ENCODE measurements around the gene BCAS4. TPM values are rescaled to one million over a fixed set of nuclear protein-coding genes. Genes with fewer than 3 reads are reported as not detected.

The BCAS4 gene
- total RNA-seq, 1 donor from 2014 or later: 46.7 TPM

GRCh38 chr20:50886184-50886790 is 91.4 kb downstream of the BCAS4 start:
- ATAC-seq (ENCODE audit: low read depth): peak; percentile 5
- POLR2A ChIA-PET: interaction anchor here (1.2 kb wide), 1 partner anchor 96 kb away, joined by 5 read pairs; no protein-coding TSS in a partner anchor

GRCh38 chr20:50887576-50887975 is 92.7 kb downstream of the BCAS4 start:
- Mint-ChIP-seq H3K27me3 (no peaks in the 10 kb centered on the region), H3K27ac (peak overlapping the region; percentile 19), H3K4me1 (peaks cover 8% of the 10 kb centered on the region), H3K36me3 (ENCODE audit: low read depth) (peaks cover 67% of the 10 kb centered on the region), H3K4me3 (no peak overlapping the region), H3K9me3 (no peaks in the 10 kb centered on the region)
- no peak for ATAC-seq (ENCODE audit: low read depth)
- ChIA-PET POLR2A (interaction anchor here (0.5 to 0.6 kb wide), 2 partner anchors 86 to 93 kb away, joined by 3 to 14 read pairs; no protein-coding TSS in a partner anchor), CTCF (no interaction called here)
- no peak for DNase-seq
- intact Hi-C loops (cut with micrococcal nuclease): no loop called here
- no peak for TF ChIP-seq CTCF (IDR thresholded peaks at IDR 0.05)

More at GRCh38 chr20:50886184-50886790, 91.4 kb downstream of the BCAS4 start:
- intact Hi-C loops (cut with micrococcal nuclease): no loop called here
- TF ChIP-seq CTCF (IDR thresholded peaks at IDR 0.05): no peak
- CTCF ChIA-PET: no interaction called here
- Mint-ChIP-seq H3K36me3 (ENCODE audit: low read depth) (peaks cover 63% of the 10 kb centered on the region), H3K27ac (no peak overlapping the region), H3K4me3 (no peak overlapping the region), H3K9me3 (no peaks in the 10 kb centered on the region), H3K27me3 (no peaks in the 10 kb centered on the region), H3K4me1 (peaks cover 2% of the 10 kb centered on the region)
- no peak for DNase-seq

- ATAC-seq (ENCODE audit: low read depth) (no peak), DNase-seq (no peak)
- Mint-ChIP-seq H3K27me3 (no peaks in the 10 kb centered on the region), H3K9me3 (no peaks in the 10 kb centered on the region), H3K4me3 (no peak overlapping the region), H3K4me1 (peaks cover 17% of the 10 kb centered on the region), H3K27ac (no peak overlapping the region), H3K36me3 (ENCODE audit: low read depth) (peaks cover 76% of the 10 kb centered on the region)
- CTCF ChIA-PET: no interaction called here
- TF ChIP-seq CTCF (IDR thresholded peaks at IDR 0.05): no peak
- POLR2A ChIA-PET: interaction anchor here (0.6 to 1.4 kb wide), 3 partner anchors 40 to 97 kb away, joined by 3 to 4 read pairs (median 3); partner anchors contain the start of genes ADNP and BCAS4
- intact Hi-C loops (cut with micrococcal nuclease): loop anchor here (5.0 kb wide), 1 partner anchor 36 kb away; no protein-coding TSS in a partner anchor
These were observed 96.3 kb downstream of the BCAS4 start for GRCh38 chr20:50891138-50891537.

- H3K27ac Mint-ChIP-seq: peak overlapping the region; percentile 61
- POLR2A ChIA-PET: interaction anchor here (1.3 to 2.2 kb wide), 2 partner anchors 46 to 98 kb away, joined by 3 to 6 read pairs; partner anchors contain the start of gene BCAS4
- intact Hi-C loops (cut with micrococcal nuclease): loop anchor here (5.0 kb wide), 1 partner anchor 35 kb away; no protein-coding TSS in a partner anchor
- H3K9me3 Mint-ChIP-seq: no peaks in the 10 kb centered on the region
- peaks cover 83% of the 10 kb centered on the region for H3K36me3 Mint-ChIP-seq (ENCODE audit: low read depth)
- peaks cover 17% of the 10 kb centered on the region for H3K4me1 Mint-ChIP-seq
- ATAC-seq (ENCODE audit: low read depth) (peak; percentile 52), DNase-seq (no peak)
- H3K27me3 Mint-ChIP-seq: no peaks in the 10 kb centered on the region
- TF ChIP-seq CTCF (IDR thresholded peaks at IDR 0.05): no peak
- CTCF ChIA-PET: interaction anchor here (0.7 to 0.9 kb wide), 2 partner anchors 37 to 98 kb away, joined by 3 to 4 read pairs; partner anchors contain the start of gene BCAS4
- no peak overlapping the region for H3K4me3 Mint-ChIP-seq
These were observed 97.5 kb downstream of the BCAS4 start for GRCh38 chr20:50892394-50892793.

- ChIA-PET CTCF (no interaction called here), POLR2A (interaction anchor here (2.2 kb wide), 1 partner anchor 99 kb away, joined by 6 read pairs; the partner anchor contains the start of gene BCAS4)
- Mint-ChIP-seq H3K9me3 (no peaks in the 10 kb centered on the region), H3K36me3 (ENCODE audit: low read depth) (peaks cover 84% of the 10 kb centered on the region), H3K27me3 (no peaks in the 10 kb centered on the region), H3K4me1 (peaks cover 17% of the 10 kb centered on the region), H3K4me3 (no peak overlapping the region), H3K27ac (peak overlapping the region; percentile 38)
- TF ChIP-seq CTCF (IDR thresholded peaks at IDR 0.05): no peak
- no peak for DNase-seq
- no peak for ATAC-seq (ENCODE audit: low read depth)
- intact Hi-C loops (cut with micrococcal nuclease): loop anchor here (5.0 kb wide), 1 partner anchor 34 kb away; no protein-coding TSS in a partner anchor
These were observed 98.8 kb downstream of the BCAS4 start for GRCh38 chr20:50893620-50894019.
